ENCODE results near the gene MS4A15.

DNA sequence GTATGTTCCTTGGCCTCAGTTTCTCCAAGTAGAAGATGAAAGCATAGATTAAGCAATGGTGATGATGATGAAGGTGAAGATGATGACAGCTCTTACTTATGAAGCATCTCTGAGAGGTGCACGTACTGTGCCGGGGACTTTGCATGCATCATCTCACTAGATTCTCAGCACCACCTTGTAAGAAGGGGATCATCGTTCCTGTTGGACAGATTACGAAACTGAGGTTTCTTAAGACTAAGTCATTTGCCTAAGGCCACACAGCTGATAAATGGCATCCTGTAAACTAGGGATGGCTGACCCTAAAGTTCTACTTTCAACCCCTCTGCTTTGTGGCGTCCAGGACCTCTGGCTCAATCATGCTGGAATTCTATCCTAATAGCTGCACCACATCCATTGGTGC, 8.7 kb downstream of the MS4A15 start:
- TF ChIP-seq, protein P1, sequence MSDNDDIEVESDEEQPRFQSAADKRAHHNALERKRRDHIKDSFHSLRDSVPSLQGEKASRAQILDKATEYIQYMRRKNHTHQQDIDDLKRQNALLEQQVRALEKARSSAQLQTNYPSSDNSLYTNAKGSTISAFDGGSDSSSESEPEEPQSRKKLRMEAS (IDR thresholded peaks at IDR 0.05) = no peak
- TF ChIP-seq, protein P2, sequence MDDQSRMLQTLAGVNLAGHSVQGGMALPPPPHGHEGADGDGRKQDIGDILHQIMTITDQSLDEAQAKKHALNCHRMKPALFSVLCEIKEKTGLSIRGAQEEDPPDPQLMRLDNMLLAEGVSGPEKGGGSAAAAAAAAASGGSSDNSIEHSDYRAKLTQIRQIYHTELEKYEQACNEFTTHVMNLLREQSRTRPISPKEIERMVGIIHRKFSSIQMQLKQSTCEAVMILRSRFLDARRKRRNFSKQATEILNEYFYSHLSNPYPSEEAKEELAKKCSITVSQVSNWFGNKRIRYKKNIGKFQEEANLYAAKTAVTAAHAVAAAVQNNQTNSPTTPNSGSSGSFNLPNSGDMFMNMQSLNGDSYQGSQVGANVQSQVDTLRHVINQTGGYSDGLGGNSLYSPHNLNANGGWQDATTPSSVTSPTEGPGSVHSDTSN (IDR thresholded peaks at IDR 0.05) = no peak
- TF ChIP-seq, protein P3, sequence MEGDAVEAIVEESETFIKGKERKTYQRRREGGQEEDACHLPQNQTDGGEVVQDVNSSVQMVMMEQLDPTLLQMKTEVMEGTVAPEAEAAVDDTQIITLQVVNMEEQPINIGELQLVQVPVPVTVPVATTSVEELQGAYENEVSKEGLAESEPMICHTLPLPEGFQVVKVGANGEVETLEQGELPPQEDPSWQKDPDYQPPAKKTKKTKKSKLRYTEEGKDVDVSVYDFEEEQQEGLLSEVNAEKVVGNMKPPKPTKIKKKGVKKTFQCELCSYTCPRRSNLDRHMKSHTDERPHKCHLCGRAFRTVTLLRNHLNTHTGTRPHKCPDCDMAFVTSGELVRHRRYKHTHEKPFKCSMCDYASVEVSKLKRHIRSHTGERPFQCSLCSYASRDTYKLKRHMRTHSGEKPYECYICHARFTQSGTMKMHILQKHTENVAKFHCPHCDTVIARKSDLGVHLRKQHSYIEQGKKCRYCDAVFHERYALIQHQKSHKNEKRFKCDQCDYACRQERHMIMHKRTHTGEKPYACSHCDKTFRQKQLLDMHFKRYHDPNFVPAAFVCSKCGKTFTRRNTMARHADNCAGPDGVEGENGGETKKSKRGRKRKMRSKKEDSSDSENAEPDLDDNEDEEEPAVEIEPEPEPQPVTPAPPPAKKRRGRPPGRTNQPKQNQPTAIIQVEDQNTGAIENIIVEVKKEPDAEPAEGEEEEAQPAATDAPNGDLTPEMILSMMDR (IDR thresholded peaks at IDR 0.05) = no peak
- TF ChIP-seq KDM1A (IDR thresholded peaks at IDR 0.05; ENCODE audit: low read depth) (no peak), POLR2AphosphoS2 (conservative IDR thresholded peaks at IDR 0.05; ENCODE audit: low read length) (no peak), EP300 (IDR thresholded peaks at IDR 0.05) (no peak), RAD21 (conservative IDR thresholded peaks at IDR 0.05 in 1 of 2, IDR thresholded peaks at IDR 0.05 in 1 of 2) (no peak)

Data from A549 (cell line).